Keratinocyte (primary cell): ENCODE measurements around the gene CHST12. TPM values are rescaled to one million over a fixed set of nuclear protein-coding genes. Genes with fewer than 3 reads are reported as not detected.

Experiments used
- DNase-seq: peaks from one replicate; pipeline ENCODE4 v3.0.0-alpha.2; 2011; ENCODE audit warnings: low read depth, missing footprints, low spot score
- FAIRE-seq: peaks from 2 replicates; lab custom pipeline; 2011; peaks lifted over from hg19 to GRCh38; lab: Jason Lieb, UNC
- H2AFZ ChIP-seq: 2 replicates; pipeline ENCODE4 v1.6.0; 2012; ENCODE audit warnings: low read length, control low read depth, inconsistent platforms; ENCODE audit not compliant: control insufficient read depth
- H3K27ac ChIP-seq: 2 replicates; pipeline ENCODE4 v1.5.1; 2011; ENCODE audit warnings: low read length; ENCODE audit not compliant: control insufficient read depth, insufficient read depth
- H3K27me3 ChIP-seq: 3 replicates; pipeline ENCODE4 v1.6.0; 2011; ENCODE audit warnings: low read length; ENCODE audit not compliant: control insufficient read depth, insufficient read depth; ENCODE audit errors: extremely low read depth
- H3K36me3 ChIP-seq, 2 experiments: 2 replicates in 1 of 2; 3 replicates in 1 of 2; pipeline ENCODE4 v1.5.1; 2011; ENCODE audit warnings: low read length in 2 of 2, mild to moderate bottlenecking in 1 of 2; ENCODE audit not compliant: control insufficient read depth in 2 of 2, insufficient read depth in 2 of 2; ENCODE audit errors: extremely low read depth in 1 of 2
- H3K4me1 ChIP-seq: 3 replicates; pipeline ENCODE4 v1.5.1; 2011; ENCODE audit warnings: low read length; ENCODE audit not compliant: control insufficient read depth, insufficient read depth; ENCODE audit errors: extremely low read depth
- H3K4me2 ChIP-seq: 3 replicates; pipeline ENCODE4 v1.6.0; 2011; ENCODE audit warnings: low read depth, low read length; ENCODE audit not compliant: control insufficient read depth, insufficient read depth; ENCODE audit errors: extremely low read depth
- H3K4me3 ChIP-seq, 3 experiments: fragments of 200-600 bp in 1 of 3; sonication (generic) in 1 of 3; 2 replicates in 2 of 3; 3 replicates in 1 of 3; pipeline ENCODE4 v1.5.1; 2011 to 2016; ENCODE audit warnings: low read length in 3 of 3, mild to moderate bottlenecking in 3 of 3, control low read depth in 2 of 3, inconsistent platforms in 1 of 3, low read depth in 1 of 3, mixed read lengths in 1 of 3, mixed run types in 1 of 3, moderate library complexity in 1 of 3; ENCODE audit not compliant: control insufficient read depth in 2 of 3, insufficient read depth in 2 of 3; ENCODE audit errors: extremely low read depth in 1 of 3
- H3K79me2 ChIP-seq: 2 replicates; pipeline ENCODE4 v1.6.0; 2012; ENCODE audit warnings: low read length; ENCODE audit not compliant: control insufficient read depth, insufficient read depth
- H3K9ac ChIP-seq: 3 replicates; pipeline ENCODE4 v1.6.0; 2011; ENCODE audit warnings: low read length; ENCODE audit not compliant: control insufficient read depth, insufficient read depth; ENCODE audit errors: extremely low read depth
- H3K9me1 ChIP-seq: 3 replicates; pipeline ENCODE4 v1.6.0; 2011; ENCODE audit warnings: low read length; ENCODE audit not compliant: control insufficient read depth, insufficient read depth; ENCODE audit errors: extremely low read depth
- H3K9me3 ChIP-seq: 2 replicates; pipeline ENCODE4 v1.5.1; 2012; ENCODE audit warnings: low read depth, low read length; ENCODE audit not compliant: control insufficient read depth
- H4K20me1 ChIP-seq: 3 replicates; pipeline ENCODE4 v1.6.0; 2011; ENCODE audit warnings: low read length; ENCODE audit not compliant: control insufficient read depth, insufficient read depth; ENCODE audit errors: extremely low read depth
- CTCF ChIP-seq, 3 experiments: IDR thresholded peaks in 1 of 3; conservative IDR thresholded peaks in 1 of 3; optimal IDR thresholded peaks in 1 of 3; 2 replicates in 2 of 3; 3 replicates in 1 of 3; pipeline versions ENCODE3 to v1.5.1; 2011; ENCODE audit warnings: low read length in 3 of 3, mild to moderate bottlenecking in 3 of 3, moderate library complexity in 2 of 3, control low read depth in 1 of 3, inconsistent platforms in 1 of 3; ENCODE audit not compliant: insufficient read depth in 2 of 3; ENCODE audit errors: extremely low read depth in 1 of 3
- EZH2 ChIP-seq: IDR thresholded peaks from one replicate; pipeline ENCODE4 v1.6.1; 2012; ENCODE audit warnings: inconsistent platforms, mild to moderate bottlenecking, low read length, moderate library complexity
- dilution Hi-C: fragments of 300-500 bp; cut with MboI; formaldehyde crosslinking; loops from one replicate; pipeline ENCODE4 v1.7.0; 2020; ENCODE audit warnings: low sequenced_read_pairs; ENCODE audit not compliant: extremely low pct_ligation_motif_present
- polyA plus RNA-seq, 5 experiments: library from polyadenylated mRNA; depleted of rRNA in 3 of 5; stranded (reverse) in 3 of 5; stranded (forward) in 1 of 5; unstranded in 1 of 5; fragments of >200 nt; gene quantifications; 1 replicate in 1 of 5; 2 replicates in 3 of 5; 3 replicates in 1 of 5; pipeline versions ENCODE4 v1.2.1 to v1.2.3, GENCODE V29; 2011 to 2012; ENCODE audit warnings: missing spikeins in 2 of 5, low read depth in 1 of 5, low replicate concordance in 1 of 5

Gene CHST12
- polyA plus RNA-seq, 1 donor (not counting 4 experiments of a cell fraction or from before 2014, with no cell fraction given), result 5.0 TPM

GRCh38 chr7:2462731-2463130 lies 59.3 kb downstream of the CHST12 start:
- Histone ChIP-seq H2AFZ (no peak overlapping the region), H3K9ac (no peak overlapping the region), H3K9me1 (no peaks in the 10 kb centered on the region), H4K20me1 (no peaks in the 10 kb centered on the region), H3K4me1 (no peaks in the 10 kb centered on the region), H3K79me2 (no peaks in the 10 kb centered on the region), H3K4me2 (no peak overlapping the region), H3K36me3 (no peaks in the 10 kb centered on the region), H3K27me3 (no peaks in the 10 kb centered on the region), H3K4me3 (no peak overlapping the region), H3K27ac (no peak overlapping the region), H3K9me3 (no peaks in the 10 kb centered on the region)
- DNase-seq, result no peak
- TF ChIP-seq CTCF (optimal IDR thresholded peaks at IDR 0.05 in 1 of 3, IDR thresholded peaks at IDR 0.05 in 1 of 3, conservative IDR thresholded peaks at IDR 0.05 in 1 of 3; ENCODE audit: extremely low read depth in 1 of 3, insufficient read depth in 2 of 3, low read length in 3 of 3), result no peak
- no peak for TF ChIP-seq EZH2
- dilution Hi-C loops, result no loop called here
- no peak for FAIRE-seq

GRCh38 chr7:2465928-2466327 lies 62.5 kb downstream of the CHST12 start:
- Histone ChIP-seq H4K20me1 (no peaks in the 10 kb centered on the region), H3K36me3 (no peaks in the 10 kb centered on the region), H3K9me3 (no peaks in the 10 kb centered on the region), H3K27ac (no peak overlapping the region), H3K9ac (no peak overlapping the region), H2AFZ (no peak overlapping the region), H3K4me3 (no peak overlapping the region), H3K4me1 (peaks cover 2% of the 10 kb centered on the region), H3K27me3 (peaks cover 5% of the 10 kb centered on the region), H3K4me2 (no peak overlapping the region), H3K9me1 (no peaks in the 10 kb centered on the region), H3K79me2 (no peaks in the 10 kb centered on the region)
- dilution Hi-C loops, result no loop called here
- DNase-seq (no peak), FAIRE-seq (no peak)
- TF ChIP-seq EZH2 (no peak), CTCF (optimal IDR thresholded peaks at IDR 0.05 in 1 of 3, IDR thresholded peaks at IDR 0.05 in 1 of 3, conservative IDR thresholded peaks at IDR 0.05 in 1 of 3; ENCODE audit: extremely low read depth in 1 of 3, insufficient read depth in 2 of 3, low read length in 3 of 3) (no peak)
